Stimulated activated CD4-positive, alpha-beta T cell treated with anti-CD3 and anti-CD28 coated beads, Interleukin-12 subunit alpha, Interleukin-12 subunit beta, amount 100 ng/mL, for 48 hours (primary cell): Measurements from ENCODE around the gene PCDHB10.
"Not testable (repeated sequence)": the region's sequence is repeated elsewhere in the genome, so short reads cannot be mapped to it uniquely, and the experiment has no call there.

Source experiments
- DNase-seq, 3 donors: peaks; one replicate each; pipeline ENCODE4 v3.0.0-alpha.2; 2020; ENCODE audit warnings: low read depth in 2 of 3, low spot score in 1 of 3

Gene PCDHB10

GRCh38 chr5:141186897-141187512 is 5.1 kb upstream of the PCDHB10 start, which contains the start of gene PCDHB9:
TSS of gene PCDHB9 (plus strand) at chr5:141187161. CDS start at chr5:141187319, 158 bp downstream.
- DNase-seq, result peak in 2 of 3 donors; percentile 5 to 12

GRCh38 chr5:141188682-141189081 is 3.5 kb upstream of the PCDHB10 start:
- not testable (repeated sequence) for DNase-seq

- not testable (repeated sequence) for DNase-seq
Measured at GRCh38 chr5:141189131-141189530, 3.0 kb upstream of the PCDHB10 start.

GRCh38 chr5:141194332-141194731 is 2.2 kb downstream of the PCDHB10 start:
- DNase-seq, result not testable (repeated sequence)

GRCh38 chr5:141196363-141196762 is 4.2 kb downstream of the PCDHB10 start:
- DNase-seq, result no peak

GRCh38 chr5:141199359-141200235 is 7.4 kb downstream of the PCDHB10 start, which contains the start of gene PCDHB11:
TSS of gene PCDHB11 (plus strand) at chr5:141199627. CDS start at chr5:141199775, 148 bp downstream.
- DNase-seq, result no peak

GRCh38 chr5:141201126-141201525 is 9.0 kb downstream of the PCDHB10 start:
- DNase-seq, result not testable (repeated sequence)

GRCh38 chr5:141201646-141202045 is 9.5 kb downstream of the PCDHB10 start:
- DNase-seq, result not testable (repeated sequence)

- DNase-seq, result no peak
Measured at GRCh38 chr5:141208478-141208877, 16.3 kb downstream of the PCDHB10 start, which contains the start of gene PCDHB12. TSS of gene PCDHB12 (plus strand) at chr5:141208719. CDS start at chr5:141208908, 189 bp downstream.

GRCh38 chr5:141210281-141210680 is 18.1 kb downstream of the PCDHB10 start:
- DNase-seq, result not testable (repeated sequence)

GRCh38 chr5:141210849-141211248 is 18.7 kb downstream of the PCDHB10 start:
- not testable (repeated sequence) for DNase-seq

- DNase-seq, result not testable (repeated sequence)
Measured at GRCh38 chr5:141213656-141214339, 21.6 kb downstream of the PCDHB10 start, which contains the start of gene PCDHB13. TSS of gene PCDHB13 (plus strand) at chr5:141213919. CDS start at chr5:141214124, 205 bp downstream.

- not testable (repeated sequence) for DNase-seq
Measured at GRCh38 chr5:141214583-141214982, 22.4 kb downstream of the PCDHB10 start.

GRCh38 chr5:141215504-141215903 is 23.4 kb downstream of the PCDHB10 start:
- DNase-seq, result not testable (repeated sequence)

GRCh38 chr5:141216035-141216434 is 23.9 kb downstream of the PCDHB10 start:
- not testable (repeated sequence) for DNase-seq

- no peak for DNase-seq
Measured at GRCh38 chr5:141223112-141223783, 31.1 kb downstream of the PCDHB10 start, which contains the start of gene PCDHB14. TSS of gene PCDHB14 (plus strand) at chr5:141223343. CDS start at chr5:141223506, 163 bp downstream.

- DNase-seq, result not testable (repeated sequence)
Measured at GRCh38 chr5:141224844-141225243, 32.7 kb downstream of the PCDHB10 start.

GRCh38 chr5:141225421-141225820 is 33.3 kb downstream of the PCDHB10 start:
- DNase-seq, result not testable (repeated sequence)

- no peak for DNase-seq
Measured at GRCh38 chr5:141234109-141234667, 42.0 kb downstream of the PCDHB10 start.

- not testable (repeated sequence) for DNase-seq
Measured at GRCh38 chr5:141235922-141236321, 43.8 kb downstream of the PCDHB10 start.
